Loucy (cell line): ENCODE results near the gene STRN3.

Experiments
- H2AFZ ChIP-seq: fragments of 200-600 bp; sonication (generic); 2 replicates; pipeline ENCODE4 v1.6.0; 2016; ENCODE audit warnings: antibody characterized with exemption, mild to moderate bottlenecking, low read length, moderate library complexity
- H3F3A ChIP-seq: fragments of 200-600 bp; 2 replicates; pipeline ENCODE4 v1.6.0; 2016; ENCODE audit warnings: antibody characterized with exemption, low read depth, mild to moderate bottlenecking
- H3K27me3 ChIP-seq: fragments of 200-600 bp; sonication (generic); 2 replicates; pipeline ENCODE4 v1.6.1; 2014; ENCODE audit warnings: low read length, mild to moderate bottlenecking; ENCODE audit not compliant: insufficient read depth, poor library complexity, severe bottlenecking
- H3K36me3 ChIP-seq: fragments of 200-600 bp; sonication (generic); 2 replicates; pipeline ENCODE4 v1.6.1; 2016; ENCODE audit warnings: low read length; ENCODE audit not compliant: insufficient read depth
- H3K4me1 ChIP-seq: fragments of 200-600 bp; sonication (generic); 2 replicates; pipeline ENCODE4 v1.5.1; 2014; ENCODE audit warnings: low read length, mild to moderate bottlenecking; ENCODE audit not compliant: insufficient read depth, poor library complexity, severe bottlenecking
- H3K4me2 ChIP-seq: fragments of 200-600 bp; sonication (generic); 2 replicates; pipeline ENCODE4 v1.6.0; 2014; ENCODE audit warnings: antibody characterized with exemption, low read length, low read depth, mild to moderate bottlenecking; ENCODE audit not compliant: poor library complexity, severe bottlenecking
- H3K4me3 ChIP-seq: fragments of 200-600 bp; sonication (generic); 2 replicates; pipeline ENCODE4 v1.5.1; 2014; ENCODE audit warnings: low read length, mild to moderate bottlenecking, mixed read lengths; ENCODE audit not compliant: poor library complexity, severe bottlenecking
- H3K79me2 ChIP-seq: fragments of 200-600 bp; sonication (generic); 2 replicates; pipeline ENCODE4 v1.6.1; 2014; ENCODE audit warnings: low read length; ENCODE audit not compliant: insufficient read depth
- H3K9ac ChIP-seq: fragments of 200-600 bp; sonication (generic); 2 replicates; pipeline ENCODE4 v1.6.0; 2014; ENCODE audit warnings: mild to moderate bottlenecking, low read depth, low read length, moderate library complexity; ENCODE audit not compliant: poor library complexity, severe bottlenecking
- H3K9me2 ChIP-seq: fragments of 200-600 bp; sonication (generic); replicated peaks from 2 replicates; pipeline ENCODE4 v1.6.1; 2016; ENCODE audit warnings: low read depth, low read length, mixed read lengths
- H3K9me3 ChIP-seq: fragments of 200-600 bp; sonication (generic); 2 replicates; pipeline ENCODE4 v1.6.1; 2014; ENCODE audit warnings: mild to moderate bottlenecking, antibody characterized with exemption, low read length, low read depth; ENCODE audit not compliant: insufficient read depth
- H4K20me1 ChIP-seq: fragments of 200-600 bp; sonication (generic); 2 replicates; pipeline ENCODE4 v1.6.0; 2014; ENCODE audit warnings: antibody characterized with exemption, low read length, mild to moderate bottlenecking; ENCODE audit not compliant: insufficient read depth, poor library complexity, severe bottlenecking
- CTCF ChIP-seq: fragments of 200-600 bp; sonication (generic); conservative IDR thresholded peaks from 2 replicates; pipeline ENCODE4 v1.5.1; 2014; ENCODE audit warnings: mild to moderate bottlenecking, antibody characterized with exemption, low read length
- EZH2phosphoT487 ChIP-seq: fragments of 200-600 bp; IDR thresholded peaks from 2 replicates; pipeline ENCODE4 v1.6.1; 2018; ENCODE audit warnings: antibody characterized with exemption, mild to moderate bottlenecking, moderate library complexity, borderline replicate concordance

Gene STRN3

GRCh38 chr14:30848449-30849240, 177.5 kb downstream of the STRN3 start:
- Histone ChIP-seq H3F3A (no peaks in the 10 kb centered on the region), H3K4me1 (no peaks in the 10 kb centered on the region), H4K20me1 (no peaks in the 10 kb centered on the region), H3K9me3 (no peaks in the 10 kb centered on the region), H3K36me3 (no peaks in the 10 kb centered on the region), H3K4me2 (no peak overlapping the region), H3K79me2 (no peaks in the 10 kb centered on the region), H3K4me3 (no peak overlapping the region), H3K9ac (no peak overlapping the region), H3K27me3 (no peaks in the 10 kb centered on the region), H3K9me2 (no peaks in the 10 kb centered on the region), H2AFZ (no peak overlapping the region)
- TF ChIP-seq EZH2phosphoT487: no peak
- TF ChIP-seq CTCF: no peak
